Measurements from ENCODE around the gene TRIM44.

GRCh38 chr11:35804451-35805040, 142.0 kb downstream of the TRIM44 start:
- TF ChIP-seq, protein P1, sequence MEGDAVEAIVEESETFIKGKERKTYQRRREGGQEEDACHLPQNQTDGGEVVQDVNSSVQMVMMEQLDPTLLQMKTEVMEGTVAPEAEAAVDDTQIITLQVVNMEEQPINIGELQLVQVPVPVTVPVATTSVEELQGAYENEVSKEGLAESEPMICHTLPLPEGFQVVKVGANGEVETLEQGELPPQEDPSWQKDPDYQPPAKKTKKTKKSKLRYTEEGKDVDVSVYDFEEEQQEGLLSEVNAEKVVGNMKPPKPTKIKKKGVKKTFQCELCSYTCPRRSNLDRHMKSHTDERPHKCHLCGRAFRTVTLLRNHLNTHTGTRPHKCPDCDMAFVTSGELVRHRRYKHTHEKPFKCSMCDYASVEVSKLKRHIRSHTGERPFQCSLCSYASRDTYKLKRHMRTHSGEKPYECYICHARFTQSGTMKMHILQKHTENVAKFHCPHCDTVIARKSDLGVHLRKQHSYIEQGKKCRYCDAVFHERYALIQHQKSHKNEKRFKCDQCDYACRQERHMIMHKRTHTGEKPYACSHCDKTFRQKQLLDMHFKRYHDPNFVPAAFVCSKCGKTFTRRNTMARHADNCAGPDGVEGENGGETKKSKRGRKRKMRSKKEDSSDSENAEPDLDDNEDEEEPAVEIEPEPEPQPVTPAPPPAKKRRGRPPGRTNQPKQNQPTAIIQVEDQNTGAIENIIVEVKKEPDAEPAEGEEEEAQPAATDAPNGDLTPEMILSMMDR (IDR thresholded peaks at IDR 0.05 in 2 of 3, conservative IDR thresholded peaks at IDR 0.05 in 1 of 3; ENCODE audit: borderline replicate concordance in 1 of 3, insufficient read depth in 1 of 3, low read depth in 2 of 3, low read length in 2 of 3) = no peak
- TF ChIP-seq POLR2A (IDR thresholded peaks at IDR 0.05; ENCODE audit: borderline replicate concordance, extremely low read depth, insufficient read depth, insufficient read length) (no peak), CEBPB (IDR thresholded peaks at IDR 0.05; ENCODE audit: low read depth) (no peak), ZNF274 (IDR thresholded peaks at IDR 0.05; ENCODE audit: low read depth, low read length) (no peak), TCF7L2 (IDR thresholded peaks at IDR 0.05; ENCODE audit: borderline replicate concordance, extremely low read depth, insufficient read depth, insufficient read length) (no peak), RAD21 (IDR thresholded peaks at IDR 0.05; ENCODE audit: low read depth) (no peak), MAX (IDR thresholded peaks at IDR 0.05) (no peak), EZH2 (IDR thresholded peaks at IDR 0.05) (no peak), EGR1 (IDR thresholded peaks at IDR 0.05; ENCODE audit: low read depth) (no peak), EZH2phosphoT487 (IDR thresholded peaks at IDR 0.05; ENCODE audit: borderline replicate concordance) (no peak), POLR2AphosphoS5 (IDR thresholded peaks at IDR 0.05; ENCODE audit: low read depth, low read length) (no peak), YY1 (IDR thresholded peaks at IDR 0.05; ENCODE audit: extremely low read depth, insufficient replicate concordance, low read depth, low read length) (no peak)
- TF ChIP-seq, protein P2, sequence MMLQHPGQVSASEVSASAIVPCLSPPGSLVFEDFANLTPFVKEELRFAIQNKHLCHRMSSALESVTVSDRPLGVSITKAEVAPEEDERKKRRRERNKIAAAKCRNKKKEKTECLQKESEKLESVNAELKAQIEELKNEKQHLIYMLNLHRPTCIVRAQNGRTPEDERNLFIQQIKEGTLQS (IDR thresholded peaks at IDR 0.05) = no peak
- TF ChIP-seq, protein P3, sequence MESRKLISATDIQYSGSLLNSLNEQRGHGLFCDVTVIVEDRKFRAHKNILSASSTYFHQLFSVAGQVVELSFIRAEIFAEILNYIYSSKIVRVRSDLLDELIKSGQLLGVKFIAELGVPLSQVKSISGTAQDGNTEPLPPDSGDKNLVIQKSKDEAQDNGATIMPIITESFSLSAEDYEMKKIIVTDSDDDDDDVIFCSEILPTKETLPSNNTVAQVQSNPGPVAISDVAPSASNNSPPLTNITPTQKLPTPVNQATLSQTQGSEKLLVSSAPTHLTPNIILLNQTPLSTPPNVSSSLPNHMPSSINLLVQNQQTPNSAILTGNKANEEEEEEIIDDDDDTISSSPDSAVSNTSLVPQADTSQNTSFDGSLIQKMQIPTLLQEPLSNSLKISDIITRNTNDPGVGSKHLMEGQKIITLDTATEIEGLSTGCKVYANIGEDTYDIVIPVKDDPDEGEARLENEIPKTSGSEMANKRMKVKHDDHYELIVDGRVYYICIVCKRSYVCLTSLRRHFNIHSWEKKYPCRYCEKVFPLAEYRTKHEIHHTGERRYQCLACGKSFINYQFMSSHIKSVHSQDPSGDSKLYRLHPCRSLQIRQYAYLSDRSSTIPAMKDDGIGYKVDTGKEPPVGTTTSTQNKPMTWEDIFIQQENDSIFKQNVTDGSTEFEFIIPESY (IDR thresholded peaks at IDR 0.05; ENCODE audit: extremely low read depth, insufficient replicate concordance, low read length) = no peak

Measured in HCT116 (cell line).